ENCODE results near the gene CCDC195.

CCDC195 gene

DNA sequence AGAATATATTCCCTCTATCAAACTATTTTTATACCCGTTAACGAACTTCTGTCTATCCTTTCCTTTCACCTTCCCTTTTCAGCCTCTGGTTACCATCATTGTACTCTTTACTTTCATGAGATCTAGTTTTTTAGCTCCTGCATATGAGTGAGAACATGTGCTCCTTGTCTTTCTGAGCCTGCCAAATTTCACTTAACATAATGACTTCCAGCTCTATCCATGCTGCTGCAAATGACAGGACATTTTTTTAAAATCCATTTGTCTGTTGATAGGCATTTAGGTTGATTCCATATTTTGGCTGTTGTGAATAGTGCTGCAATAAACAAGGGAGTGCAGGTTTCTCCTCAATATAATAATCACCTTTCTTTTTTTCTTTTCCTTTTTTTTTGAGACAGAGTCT is 8.2 kb upstream of the CCDC195 start:
- no peak for DNase-seq
- TF ChIP-seq, protein P1, sequence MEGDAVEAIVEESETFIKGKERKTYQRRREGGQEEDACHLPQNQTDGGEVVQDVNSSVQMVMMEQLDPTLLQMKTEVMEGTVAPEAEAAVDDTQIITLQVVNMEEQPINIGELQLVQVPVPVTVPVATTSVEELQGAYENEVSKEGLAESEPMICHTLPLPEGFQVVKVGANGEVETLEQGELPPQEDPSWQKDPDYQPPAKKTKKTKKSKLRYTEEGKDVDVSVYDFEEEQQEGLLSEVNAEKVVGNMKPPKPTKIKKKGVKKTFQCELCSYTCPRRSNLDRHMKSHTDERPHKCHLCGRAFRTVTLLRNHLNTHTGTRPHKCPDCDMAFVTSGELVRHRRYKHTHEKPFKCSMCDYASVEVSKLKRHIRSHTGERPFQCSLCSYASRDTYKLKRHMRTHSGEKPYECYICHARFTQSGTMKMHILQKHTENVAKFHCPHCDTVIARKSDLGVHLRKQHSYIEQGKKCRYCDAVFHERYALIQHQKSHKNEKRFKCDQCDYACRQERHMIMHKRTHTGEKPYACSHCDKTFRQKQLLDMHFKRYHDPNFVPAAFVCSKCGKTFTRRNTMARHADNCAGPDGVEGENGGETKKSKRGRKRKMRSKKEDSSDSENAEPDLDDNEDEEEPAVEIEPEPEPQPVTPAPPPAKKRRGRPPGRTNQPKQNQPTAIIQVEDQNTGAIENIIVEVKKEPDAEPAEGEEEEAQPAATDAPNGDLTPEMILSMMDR (IDR thresholded peaks at IDR 0.05; ENCODE audit: low read depth, low read length, missing control alignments), result no peak
- Histone ChIP-seq H3K27ac (no peak overlapping the region), H3K4me3 (ENCODE audit: low read depth, low read length) (no peak overlapping the region), H3K27me3 (replicated peaks) (no peaks in the 10 kb centered on the region), H3K36me3 (replicated peaks) (no peaks in the 10 kb centered on the region)
- in situ Hi-C loops (cut with HindIII; ENCODE audit: low pct_ligation_motif_present, low sequenced_read_pairs), result no loop called here

DNA sequence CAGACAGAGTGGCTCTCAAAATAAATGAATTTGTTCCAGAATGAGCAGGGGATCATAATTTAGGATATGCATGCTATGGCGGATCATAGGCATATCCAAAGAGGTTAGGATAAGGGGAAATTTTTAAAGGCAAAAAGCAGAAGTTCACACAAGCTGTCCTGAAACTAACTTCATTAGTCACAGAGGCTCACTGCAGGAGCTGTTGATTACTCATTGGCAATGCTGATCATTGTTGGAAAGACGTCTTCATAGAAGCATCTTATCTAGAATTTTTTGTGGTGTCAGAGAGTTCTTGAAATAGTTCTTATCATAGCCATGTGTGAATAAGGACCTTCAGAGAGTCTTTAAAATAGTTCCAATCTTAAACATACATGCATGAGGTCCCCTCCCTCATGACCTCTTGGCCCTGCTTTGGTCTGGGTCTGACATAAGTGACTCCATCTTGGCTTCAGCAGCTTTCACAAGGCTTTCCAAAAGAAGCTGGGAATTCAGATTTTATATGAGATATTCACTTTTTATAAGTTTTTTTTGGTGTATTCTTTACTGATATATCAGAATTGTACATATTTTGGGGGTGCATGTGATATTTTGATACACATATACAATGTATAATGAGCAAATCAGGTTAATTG is 7.5 kb upstream of the CCDC195 start:
- Histone ChIP-seq H3K36me3 (replicated peaks) (no peaks in the 10 kb centered on the region), H3K27me3 (replicated peaks) (no peaks in the 10 kb centered on the region), H3K27ac (peak overlapping the region; percentile 45), H3K4me3 (ENCODE audit: low read depth, low read length) (no peak overlapping the region)
- DNase-seq, result peak; percentile 68
- in situ Hi-C loops (cut with HindIII; ENCODE audit: low pct_ligation_motif_present, low sequenced_read_pairs), result no loop called here
- TF ChIP-seq, protein P1 (IDR thresholded peaks at IDR 0.05; ENCODE audit: low read depth, low read length, missing control alignments), result no peak

DNA sequence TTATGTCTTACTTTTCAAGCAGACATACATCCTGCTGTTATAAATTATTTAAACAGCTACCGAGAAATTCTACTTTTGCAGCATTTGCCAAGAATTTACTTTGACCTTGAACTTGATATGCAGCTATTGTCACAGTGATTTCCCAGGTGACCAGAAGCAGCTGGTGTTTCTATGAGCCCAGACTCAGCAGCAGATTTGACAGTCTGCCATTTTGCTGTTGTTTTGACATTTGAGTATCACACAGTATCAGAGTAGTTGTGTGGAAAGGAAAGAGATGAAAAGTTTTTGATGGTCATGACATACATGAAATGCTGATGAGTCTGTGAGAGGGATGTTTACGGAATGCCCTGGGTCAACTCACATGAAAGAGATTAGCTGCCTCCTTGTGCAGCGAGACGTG is 6.6 kb upstream of the CCDC195 start:
- Histone ChIP-seq H3K4me3 (ENCODE audit: low read depth, low read length) (no peak overlapping the region), H3K27me3 (replicated peaks) (no peaks in the 10 kb centered on the region), H3K27ac (peak overlapping the region; percentile 45), H3K36me3 (replicated peaks) (no peaks in the 10 kb centered on the region)
- in situ Hi-C loops (cut with HindIII; ENCODE audit: low pct_ligation_motif_present, low sequenced_read_pairs), result no loop called here
- TF ChIP-seq, protein P1 (IDR thresholded peaks at IDR 0.05; ENCODE audit: low read depth, low read length, missing control alignments), result no peak
- DNase-seq, result no peak

DNA sequence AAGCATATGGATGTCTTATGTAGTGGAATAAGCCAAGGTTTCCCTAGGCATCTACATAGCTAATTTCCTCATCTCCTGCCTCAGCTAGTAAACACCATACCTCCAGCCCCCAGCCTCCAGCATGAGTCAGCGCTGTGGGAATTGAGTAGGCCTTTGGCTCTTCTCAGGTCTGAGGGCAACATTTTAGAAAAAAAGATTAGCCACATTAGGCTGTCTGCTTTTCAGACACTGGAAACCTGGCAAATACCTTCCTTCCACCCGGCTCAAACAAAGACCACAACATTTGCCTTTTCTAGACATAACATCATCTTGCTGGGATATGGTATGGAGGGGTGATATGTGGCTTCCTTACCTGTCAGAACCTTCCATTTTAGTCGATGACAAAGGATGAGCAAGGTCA is 6.1 kb upstream of the CCDC195 start:
- in situ Hi-C loops (cut with HindIII; ENCODE audit: low pct_ligation_motif_present, low sequenced_read_pairs), result no loop called here
- Histone ChIP-seq H3K36me3 (replicated peaks) (no peaks in the 10 kb centered on the region), H3K27me3 (replicated peaks) (no peaks in the 10 kb centered on the region), H3K4me3 (ENCODE audit: low read depth, low read length) (no peak overlapping the region), H3K27ac (peak overlapping the region; percentile 45)
- peak; percentile 55 for DNase-seq
- TF ChIP-seq, protein P1 (IDR thresholded peaks at IDR 0.05; ENCODE audit: low read depth, low read length, missing control alignments), result no peak

DNA sequence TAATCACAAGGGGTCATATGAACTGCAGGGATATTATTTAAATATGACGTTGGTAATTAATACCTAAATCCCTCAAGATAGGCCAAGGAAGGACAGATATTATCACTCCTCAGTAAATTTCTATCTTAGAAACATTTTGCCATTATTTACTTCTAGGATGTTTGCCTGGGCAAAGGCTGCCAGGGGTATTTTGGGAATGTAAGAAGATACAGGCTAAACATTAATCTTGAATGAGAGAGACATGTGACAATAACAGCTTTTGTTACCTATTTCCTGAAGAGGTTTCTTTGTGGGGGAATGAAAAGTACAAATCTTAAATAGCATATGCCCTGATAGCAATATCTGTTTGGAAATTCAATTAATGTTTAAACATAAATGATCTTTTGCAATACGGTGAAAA is 756 bp upstream of the CCDC195 start:
- TF ChIP-seq, protein P1 (IDR thresholded peaks at IDR 0.05; ENCODE audit: low read depth, low read length, missing control alignments), result no peak
- in situ Hi-C loops (cut with HindIII; ENCODE audit: low pct_ligation_motif_present, low sequenced_read_pairs), result no loop called here
- no peak for DNase-seq
- H3K27me3 ChIP-seq (replicated peaks), result no peaks in the 10 kb centered on the region
- no peak overlapping the region for H3K4me3 ChIP-seq (ENCODE audit: low read depth, low read length)
- H3K27ac ChIP-seq, result no peak overlapping the region
- H3K36me3 ChIP-seq (replicated peaks), result no peaks in the 10 kb centered on the region

Data from brain microvascular endothelial cell (primary cell).